Esophagus (tissue), 2 donors: ENCODE results near the gene FAM20B. TPM values are rescaled to one million over a fixed set of nuclear protein-coding genes. Genes with fewer than 3 reads are reported as not detected.
A peak's percentile ranks its signal among the peaks of the same experiment; 100 is the strongest.

Experiments
- H3K27ac ChIP-seq, 2 donors: one replicate each; pipeline ENCODE4 v1.5.1; 2013; ENCODE audit warnings: low read depth in 2 of 2, mild to moderate bottlenecking in 2 of 2, inconsistent platforms in 1 of 2, low read length in 1 of 2, moderate library complexity in 1 of 2
- H3K27me3 ChIP-seq, 2 donors: one replicate each; pipeline ENCODE4 v1.6.1; 2013; ENCODE audit warnings: low read length in 2 of 2, control low read depth in 1 of 2, mild to moderate bottlenecking in 1 of 2; ENCODE audit not compliant: insufficient read depth in 2 of 2, control insufficient read depth in 1 of 2
- H3K36me3 ChIP-seq, 2 donors: one replicate each; pipeline ENCODE4 v1.6.1; 2013; ENCODE audit warnings: low read length in 1 of 2; ENCODE audit not compliant: control insufficient read depth in 2 of 2, insufficient read depth in 2 of 2
- H3K4me1 ChIP-seq, 2 donors: one replicate each; pipeline ENCODE4 v1.6.1; 2013; ENCODE audit warnings: low read length in 1 of 2; ENCODE audit not compliant: control insufficient read depth in 2 of 2, insufficient read depth in 2 of 2
- H3K4me3 ChIP-seq, 2 donors: one replicate each; pipeline ENCODE4 v1.5.1; 2013; ENCODE audit warnings: low read length in 2 of 2, mild to moderate bottlenecking in 2 of 2, low read depth in 1 of 2, moderate library complexity in 1 of 2
- H3K9me3 ChIP-seq, 2 donors: one replicate each; pipeline ENCODE4 v1.6.1; 2013; ENCODE audit warnings: mild to moderate bottlenecking in 2 of 2, low read depth in 1 of 2, low read length in 1 of 2, moderate library complexity in 1 of 2; ENCODE audit not compliant: control insufficient read depth in 2 of 2, insufficient read depth in 1 of 2
- WGBS, 2 donors: extraction: QIAGEN DNeasy Blood & Tissue Kit; methylation state at CpG; one replicate each; pipeline ENCODE4 v1.1.7; 2013; 5-methylcytosine and 5-hydroxymethylcytosine counted together
- polyA plus RNA-seq, 2 donors: library from polyadenylated mRNA; stranded (reverse); fragments of 200-250 nt; gene quantifications; one replicate each; pipeline ENCODE4 v1.2.3, GENCODE V29; 2013
- donor health status: healthy with polysubstance abuse.
- donor health status: Bipolar disorder and iron deficiency.

Gene FAM20B
- polyA plus RNA-seq, 2 donors: 6.2 to 9.0 TPM

GRCh38 chr1:179021873-179022272 lies 3.8 kb upstream of the FAM20B start:
- H3K4me3 ChIP-seq: no peak overlapping the region
- no peaks in the 10 kb centered on the region for H3K36me3 ChIP-seq
- no peaks in the 10 kb centered on the region for H3K27me3 ChIP-seq
- H3K9me3 ChIP-seq: no peaks in the 10 kb centered on the region
- H3K27ac ChIP-seq: no peak overlapping the region
- H3K4me1 ChIP-seq: peaks cover 0 to 2% of the 10 kb centered on the region in 2 donors
- whole genome bisulfite sequencing, 2 donors: 35 to 36% methylated on average over 6 of the region's 6 CpGs

GRCh38 chr1:179023946-179024650 lies 1.6 kb upstream of the FAM20B start:
- Histone ChIP-seq H3K4me1 (peaks cover 0 to 2% of the 10 kb centered on the region in 2 donors), H3K36me3 (no peaks in the 10 kb centered on the region), H3K9me3 (no peaks in the 10 kb centered on the region), H3K27ac (no peak overlapping the region), H3K4me3 (no peak overlapping the region), H3K27me3 (no peaks in the 10 kb centered on the region)
- 68 to 72% methylated on average over 10 of the region's 10 CpGs for WGBS, 2 donors

GRCh38 chr1:179025975-179026812 lies 500 bp downstream of the FAM20B start:
- H3K27ac ChIP-seq: peak overlapping the region; percentile 91 to 93
- peak overlapping the region; percentile 69 to 94 for H3K4me3 ChIP-seq
- H3K9me3 ChIP-seq: no peaks in the 10 kb centered on the region
- peaks cover 0 to 2% of the 10 kb centered on the region in 2 donors for H3K4me1 ChIP-seq
- H3K36me3 ChIP-seq: no peaks in the 10 kb centered on the region
- no peaks in the 10 kb centered on the region for H3K27me3 ChIP-seq
- 0% methylated on average over 41 to 110 of the region's 110 CpGs for WGBS, 2 donors

- H3K36me3 ChIP-seq: no peaks in the 10 kb centered on the region
- no peaks in the 10 kb centered on the region for H3K9me3 ChIP-seq
- no peaks in the 10 kb centered on the region for H3K27me3 ChIP-seq
- 18 to 19% methylated on average over 11 of the region's 11 CpGs for WGBS, 2 donors
- peak overlapping the region; percentile 91 to 93 for H3K27ac ChIP-seq
- H3K4me1 ChIP-seq: no peaks in the 10 kb centered on the region
- H3K4me3 ChIP-seq: peak overlapping the region; percentile 69 to 94
These were observed 1.3 kb downstream of the FAM20B start for GRCh38 chr1:179026813-179027669.

- Histone ChIP-seq H3K27ac (no peak overlapping the region), H3K4me1 (no peaks in the 10 kb centered on the region), H3K9me3 (no peaks in the 10 kb centered on the region), H3K27me3 (no peaks in the 10 kb centered on the region), H3K4me3 (no peak overlapping the region), H3K36me3 (no peaks in the 10 kb centered on the region)
- WGBS, 2 donors: 40 to 71% methylated on average over 3 of the region's 3 CpGs
These were observed 3.6 kb downstream of the FAM20B start for GRCh38 chr1:179029321-179029759.

GRCh38 chr1:179030130-179030529 lies 4.4 kb downstream of the FAM20B start:
- Histone ChIP-seq H3K4me3 (no peak overlapping the region), H3K36me3 (no peaks in the 10 kb centered on the region), H3K9me3 (no peaks in the 10 kb centered on the region), H3K4me1 (no peaks in the 10 kb centered on the region), H3K27ac (no peak overlapping the region), H3K27me3 (no peaks in the 10 kb centered on the region)
- WGBS, 2 donors: 46 to 61% methylated on average over 5 of the region's 5 CpGs

- H3K27me3 ChIP-seq: no peaks in the 10 kb centered on the region
- H3K4me1 ChIP-seq: no peaks in the 10 kb centered on the region
- H3K36me3 ChIP-seq: no peaks in the 10 kb centered on the region
- no peaks in the 10 kb centered on the region for H3K9me3 ChIP-seq
- H3K4me3 ChIP-seq: no peak overlapping the region
- H3K27ac ChIP-seq: no peak overlapping the region
- WGBS, 2 donors: 85 to 88% methylated on average over 3 of the region's 3 CpGs
These were observed 5.0 kb downstream of the FAM20B start for GRCh38 chr1:179030683-179031082.

- Histone ChIP-seq H3K9me3 (no peaks in the 10 kb centered on the region), H3K36me3 (no peaks in the 10 kb centered on the region), H3K27me3 (no peaks in the 10 kb centered on the region), H3K4me1 (no peaks in the 10 kb centered on the region), H3K4me3 (no peak overlapping the region), H3K27ac (no peak overlapping the region)
- 74 to 85% methylated on average over 3 of the region's 3 CpGs for WGBS, 2 donors
These were observed 5.6 kb downstream of the FAM20B start for GRCh38 chr1:179031284-179031683.

GRCh38 chr1:179031855-179032513 lies 6.3 kb downstream of the FAM20B start:
- Histone ChIP-seq H3K27me3 (no peaks in the 10 kb centered on the region), H3K9me3 (no peaks in the 10 kb centered on the region), H3K4me3 (no peak overlapping the region), H3K36me3 (no peaks in the 10 kb centered on the region), H3K4me1 (no peaks in the 10 kb centered on the region), H3K27ac (no peak overlapping the region)
- WGBS, 2 donors: 30 to 35% methylated on average over 1 of the region's 1 CpG
